Stimulated activated CD8-positive, alpha-beta memory T cell treated with anti-CD3 and anti-CD28 coated beads, Interleukin-12 subunit alpha, Interleukin-12 subunit beta, amount 100 ng/mL, for 24 hours (primary cell): ENCODE measurements around the gene NOXO1.
"Not testable (repeated sequence)": the region's sequence is repeated elsewhere in the genome, so short reads cannot be mapped to it uniquely, and the experiment has no call there.

Experiments used
- DNase-seq: peaks from one replicate; pipeline ENCODE4 v3.0.0-alpha.2; 2020; ENCODE audit errors: extremely low read depth

Gene NOXO1

GRCh38 chr16:1962161-1963153 is 18.8 kb downstream of the NOXO1 start:
- not testable (repeated sequence) for DNase-seq

- no peak for DNase-seq
These were observed 19.6 kb downstream of the NOXO1 start for GRCh38 chr16:1961651-1962067.

- DNase-seq: no peak
These were observed 20.3 kb downstream of the NOXO1 start for GRCh38 chr16:1960665-1961630.

- DNase-seq: peak; percentile 77
These were observed 21.8 kb downstream of the NOXO1 start, which contains the start of gene NDUFB10 for GRCh38 chr16:1959269-1960039. Gene NDUFB10 (plus strand): TSS chr16:1959538. CDS start chr16:1959625, 87 bp downstream.

GRCh38 chr16:1958715-1959268 is 22.5 kb downstream of the NOXO1 start:
- DNase-seq: no peak

GRCh38 chr16:1958143-1958491 is 23.2 kb downstream of the NOXO1 start:
- not testable (repeated sequence) for DNase-seq

GRCh38 chr16:1957434-1958142 is 23.7 kb downstream of the NOXO1 start:
- DNase-seq: not testable (repeated sequence)

GRCh38 chr16:1953734-1954133 is 27.5 kb downstream of the NOXO1 start:
- DNase-seq: no peak

- no peak for DNase-seq
These were observed 30.7 kb downstream of the NOXO1 start for GRCh38 chr16:1950559-1950958.

GRCh38 chr16:1950047-1950446 is 31.2 kb downstream of the NOXO1 start:
- no peak for DNase-seq

GRCh38 chr16:1949507-1949906 is 31.8 kb downstream of the NOXO1 start:
- DNase-seq: no peak

GRCh38 chr16:1947369-1947670 is 33.9 kb downstream of the NOXO1 start:
- no peak for DNase-seq

- no peak for DNase-seq
These were observed 34.5 kb downstream of the NOXO1 start for GRCh38 chr16:1946495-1947368.

- no peak for DNase-seq
These were observed 35.5 kb downstream of the NOXO1 start for GRCh38 chr16:1945559-1946391.

- DNase-seq: no peak
These were observed 36.6 kb downstream of the NOXO1 start for GRCh38 chr16:1944612-1945199.

- peak; percentile 100 for DNase-seq
These were observed 38.2 kb downstream of the NOXO1 start, which contains the start of gene MSRB1 for GRCh38 chr16:1942810-1943726. Gene MSRB1 (minus strand): TSS chr16:1943199. CDS start chr16:1943156, 43 bp downstream.
